Common myeloid progenitor, CD34-positive (primary cell): ENCODE measurements around the gene SLC7A8.
A peak's percentile ranks its signal among the peaks of the same experiment; 100 is the strongest.
"Not testable (repeated sequence)": the region's sequence is repeated elsewhere in the genome, so short reads cannot be mapped to it uniquely, and the experiment has no call there.

Experiments used
- CTCF ChIA-PET: fragments of 350-600 bp; sonication (Branson Sonifier 250); formaldehyde crosslinking; loops from one replicate; lab custom pipeline; 2021; ENCODE audit warnings: antibody characterized with exemption; lab: Charles Lee
- POLR2A ChIA-PET: fragments of 350-600 bp; sonication (Branson Sonifier 250); formaldehyde crosslinking; loops from one replicate; lab custom pipeline; 2021; ENCODE audit warnings: antibody characterized with exemption; lab: Charles Lee
- DNase-seq, 3 donors: peaks; one replicate each; pipeline versions ENCODE4 v3.0.0 to v3.0.0-alpha.2; 2013
- H3K27ac ChIP-seq, 2 experiments: 1 replicate in 1 of 2; 2 replicates in 1 of 2; pipeline ENCODE4 v1.7.0; 2013; ENCODE audit warnings: inconsistent platforms in 2 of 2, low read length in 2 of 2, mild to moderate bottlenecking in 2 of 2, low read depth in 1 of 2, moderate library complexity in 1 of 2; ENCODE audit not compliant: severe bottlenecking in 2 of 2, insufficient read depth in 1 of 2, poor library complexity in 1 of 2
- H3K27me3 ChIP-seq, 5 experiments: replicated peaks in 2 of 5; 1 replicate in 3 of 5; 2 replicates in 2 of 5; pipeline versions ENCODE4 v1.6.1 to v1.7.0; 2013; ENCODE audit warnings: low read length in 4 of 5, mild to moderate bottlenecking in 2 of 5, moderate library complexity in 2 of 5, inconsistent platforms in 1 of 5; ENCODE audit not compliant: insufficient read depth in 5 of 5, control insufficient read depth in 4 of 5
- H3K36me3 ChIP-seq, 4 experiments: 1 replicate in 2 of 4; 2 replicates in 2 of 4; pipeline versions ENCODE4 v1.6.1 to v1.7.0; 2013; ENCODE audit warnings: low read length in 3 of 4, control low read depth in 1 of 4, mild to moderate bottlenecking in 1 of 4; ENCODE audit not compliant: control insufficient read depth in 4 of 4, insufficient read depth in 4 of 4
- H3K4me1 ChIP-seq, 4 experiments: 1 replicate in 3 of 4; 2 replicates in 1 of 4; pipeline versions ENCODE4 v1.6.1 to v1.7.1; 2013; ENCODE audit warnings: low read length in 3 of 4, mild to moderate bottlenecking in 3 of 4, control low read depth in 1 of 4, inconsistent platforms in 1 of 4, moderate library complexity in 1 of 4; ENCODE audit not compliant: control insufficient read depth in 4 of 4, insufficient read depth in 4 of 4; ENCODE audit errors: control extremely low read depth in 1 of 4
- H3K4me3 ChIP-seq, 7 experiments: 1 replicate in 4 of 7; 2 replicates in 3 of 7; pipeline versions ENCODE4 v1.5.1 to v1.7.0; 2013; ENCODE audit warnings: mild to moderate bottlenecking in 7 of 7, low read length in 6 of 7, moderate library complexity in 6 of 7, inconsistent platforms in 2 of 7, low read depth in 2 of 7, control low read depth in 1 of 7; ENCODE audit not compliant: insufficient read depth in 4 of 7, control insufficient read depth in 1 of 7; ENCODE audit errors: extremely low read depth in 1 of 7
- H3K9me3 ChIP-seq, 5 experiments: 1 replicate in 4 of 5; 2 replicates in 1 of 5; pipeline versions ENCODE4 v1.6.1 to v1.7.1; 2013; ENCODE audit warnings: low read length in 4 of 5, mild to moderate bottlenecking in 2 of 5, inconsistent platforms in 1 of 5, low read depth in 1 of 5, moderate library complexity in 1 of 5; ENCODE audit not compliant: control insufficient read depth in 4 of 5, insufficient read depth in 2 of 5; ENCODE audit errors: control extremely low read depth in 1 of 5
- WGBS: methylation state at CpG from one replicate; pipeline ENCODE4 v1.1.5; 2013; ENCODE audit not compliant: insufficient coverage; 5-methylcytosine and 5-hydroxymethylcytosine counted together

Gene SLC7A8

DNA sequence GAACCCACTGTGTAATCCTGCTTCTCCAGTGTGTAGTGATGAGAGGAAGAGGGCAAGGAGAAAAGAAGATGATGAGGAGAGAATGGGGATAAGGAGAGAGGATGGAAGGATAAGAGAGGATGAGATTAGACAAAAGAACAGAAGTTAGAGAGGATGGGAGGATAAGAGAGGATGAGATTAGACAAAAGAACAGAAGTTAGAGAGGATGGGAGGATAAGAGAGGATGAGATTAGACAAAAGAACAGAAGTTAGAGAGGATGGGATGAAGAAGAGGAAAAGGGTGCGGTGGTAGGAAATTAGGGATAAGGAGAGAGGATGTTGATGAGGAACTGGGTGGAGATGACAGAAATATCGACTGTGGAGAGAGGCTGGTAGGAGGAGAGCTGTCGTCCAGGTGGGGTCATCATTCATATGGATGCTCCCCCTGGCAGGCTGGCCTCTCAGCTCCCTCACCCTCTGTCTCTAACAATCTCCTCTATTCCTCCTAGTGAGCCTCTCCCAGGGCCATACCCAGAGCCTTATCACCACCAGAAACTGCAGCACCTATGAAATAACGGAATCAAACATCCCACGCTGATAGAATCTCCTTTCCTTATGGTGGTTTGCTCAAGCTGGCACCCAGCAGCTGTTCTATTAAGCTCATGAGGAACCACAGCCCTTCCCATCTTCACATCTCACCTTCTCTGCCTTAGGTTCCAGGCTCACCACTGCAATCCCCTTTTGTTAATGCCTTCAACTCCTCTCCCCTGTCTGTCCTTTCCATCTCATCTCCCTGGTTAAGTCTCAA lies 72.7 kb downstream of the SLC7A8 start:
- H3K4me1 ChIP-seq, result peaks cover 2 to 27% (median 12%) of the 10 kb centered on the region in 4 experiments
- peak in 2 of 3 donors; percentile 16 to 42 for DNase-seq
- POLR2A ChIA-PET, result interaction anchor here (1.0 to 2.2 kb wide), 2 partner anchors 16 to 32 kb away, joined by 3 to 9 read pairs; partner anchors contain the start of genes ACIN1 and C14orf119

DNA sequence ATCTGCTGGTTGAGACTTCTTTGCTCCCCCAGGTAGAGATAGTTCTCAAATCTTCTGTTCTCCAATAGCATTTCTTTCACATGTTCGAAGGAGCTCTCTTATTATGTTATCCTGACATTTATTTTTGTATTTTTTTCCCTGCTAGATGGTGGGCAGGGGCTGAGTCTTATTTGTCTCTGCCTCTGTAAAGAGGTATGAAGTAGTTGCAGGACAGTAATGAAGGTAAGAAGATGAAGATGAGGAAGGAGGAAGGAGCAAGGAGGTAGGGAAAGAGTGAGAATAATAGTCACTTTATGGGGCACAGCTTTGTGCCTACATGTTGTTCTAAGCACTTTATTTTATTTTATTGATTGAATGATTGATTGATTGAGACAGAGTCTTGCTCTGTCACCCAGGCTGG lies 73.7 kb downstream of the SLC7A8 start:
- no peaks in the 10 kb centered on the region for H3K36me3 ChIP-seq
- no peak for DNase-seq
- H3K9me3 ChIP-seq, result no peaks in the 10 kb centered on the region
- peaks cover 0 to 4% (median 0%) of the 10 kb centered on the region in 5 experiments for H3K27me3 ChIP-seq
- no peak overlapping the region for H3K27ac ChIP-seq
- no peak overlapping the region for H3K4me3 ChIP-seq
- H3K4me1 ChIP-seq, result peaks cover 2 to 27% (median 12%) of the 10 kb centered on the region in 4 experiments
- ChIA-PET CTCF (interaction anchor here (1.0 to 8.1 kb wide), 17 partner anchors 9 to 137 kb away, joined by 3 to 200 read pairs (median 7); partner anchors contain the start of genes ACIN1, C14orf119 and CEBPE), POLR2A (interaction anchor here (0.6 to 2.2 kb wide), 4 partner anchors 15 to 49 kb away, joined by 3 to 9 read pairs (median 4); partner anchors contain the start of genes ACIN1 and C14orf119)
- WGBS, result no CpG with 5 or more reads among the region's 1 CpG

More for the DNA sequence above, 72.7 kb downstream of the SLC7A8 start:
- CTCF ChIA-PET, result interaction anchor here (0.7 to 8.1 kb wide), 16 partner anchors 10 to 118 kb away, joined by 3 to 200 read pairs (median 6); partner anchors contain the start of genes ACIN1, C14orf119 and CEBPE
- 83% methylated on average over 2 of the region's 5 CpGs for WGBS
- no peak overlapping the region for H3K27ac ChIP-seq
- no peaks in the 10 kb centered on the region for H3K36me3 ChIP-seq
- H3K27me3 ChIP-seq, result peaks cover 0 to 4% (median 0%) of the 10 kb centered on the region in 5 experiments
- no peak overlapping the region for H3K4me3 ChIP-seq
- no peaks in the 10 kb centered on the region for H3K9me3 ChIP-seq

DNA sequence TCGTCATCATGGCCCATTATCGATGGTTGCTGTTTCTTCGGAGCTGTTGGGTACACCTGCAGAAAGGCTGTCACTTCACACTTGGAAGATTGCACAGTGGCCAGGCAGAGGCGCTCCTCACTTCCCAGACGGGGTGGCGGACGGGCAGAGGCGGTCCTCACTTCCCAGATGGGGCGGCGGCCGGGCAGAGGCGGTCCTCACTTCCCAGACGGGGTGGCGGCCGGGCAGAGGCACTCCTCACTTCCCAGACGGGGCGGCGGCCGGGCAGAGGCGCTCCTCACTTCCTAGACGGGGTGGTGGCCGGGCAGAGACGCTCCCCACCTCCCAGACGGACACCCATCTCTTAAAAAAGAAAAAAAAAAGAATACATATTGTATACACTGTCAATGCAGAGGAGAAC lies 75.3 kb downstream of the SLC7A8 start:
- CTCF ChIA-PET, result interaction anchor here (0.8 to 8.1 kb wide), 13 partner anchors 8 to 122 kb away, joined by 3 to 200 read pairs (median 8); partner anchors contain the start of genes ACIN1, C14orf119, CDH24 and CEBPE
- H3K36me3 ChIP-seq, result not testable (repeated sequence)

DNA sequence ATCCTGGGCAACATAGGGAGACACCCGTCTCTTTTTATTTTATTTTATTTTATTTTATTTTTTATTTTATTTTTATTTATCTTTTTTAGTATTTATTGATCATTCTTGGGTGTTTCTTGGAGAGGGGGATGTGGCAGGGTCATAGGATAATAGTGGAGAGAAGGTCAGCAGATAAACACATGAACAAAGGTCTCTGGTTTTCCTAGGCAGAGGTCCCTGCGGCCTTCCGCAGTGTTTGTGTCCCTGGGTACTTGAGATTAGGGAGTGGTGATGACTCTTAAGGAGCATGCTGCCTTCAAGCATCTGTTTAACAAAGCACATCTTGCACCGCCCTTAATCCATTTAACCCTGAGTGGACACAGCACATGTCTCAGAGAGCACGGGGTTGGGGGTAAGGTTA lies 75.8 kb downstream of the SLC7A8 start:
- CTCF ChIA-PET, result interaction anchor here (8.1 kb wide), 1 partner anchor 29 kb away, joined by 200 read pairs; no protein-coding TSS in a partner anchor
- H3K27me3 ChIP-seq, POLR2A ChIA-PET, H3K4me3 ChIP-seq, DNase-seq, H3K27ac ChIP-seq, H3K36me3 ChIP-seq, H3K9me3 ChIP-seq: not testable (repeated sequence)
- peaks cover 0 to 12% (median 4%) of the 10 kb centered on the region in 4 experiments for H3K4me1 ChIP-seq
- WGBS, result no CpG with 5 or more reads among the region's 5 CpGs

More for the DNA sequence above, 75.3 kb downstream of the SLC7A8 start:
- H3K27me3 ChIP-seq, H3K4me3 ChIP-seq, H3K27ac ChIP-seq, H3K9me3 ChIP-seq, DNase-seq: not testable (repeated sequence)
- peaks cover 2 to 18% (median 7%) of the 10 kb centered on the region in 4 experiments for H3K4me1 ChIP-seq
- POLR2A ChIA-PET, result interaction anchor here (0.8 to 1.0 kb wide), 2 partner anchors 18 to 54 kb away, joined by 3 to 11 read pairs; no protein-coding TSS in a partner anchor
- WGBS, result 100% methylated on average over 7 of the region's 24 CpGs

DNA sequence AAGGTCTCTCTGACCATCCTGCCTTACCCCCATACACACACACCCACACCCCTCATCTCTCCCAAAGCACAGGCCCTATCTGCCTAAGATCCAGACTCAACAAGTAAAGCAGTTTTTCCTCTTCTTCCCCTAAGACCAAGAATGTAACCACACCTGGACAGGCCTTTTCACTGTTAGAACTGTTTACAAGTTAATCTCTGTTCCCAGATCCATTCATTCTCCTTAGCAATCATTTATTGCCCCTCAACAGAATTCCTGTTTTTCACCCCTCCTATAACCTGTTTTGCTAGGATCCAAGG lies 76.8 kb downstream of the SLC7A8 start:
- ChIA-PET POLR2A (no interaction called here), CTCF (interaction anchor here (0.9 to 1.9 kb wide), 6 partner anchors 12 to 38 kb away, joined by 3 to 12 read pairs (median 4); partner anchors contain the start of genes ACIN1 and C14orf119)
- peaks cover 0 to 4% (median 0%) of the 10 kb centered on the region in 5 experiments for H3K27me3 ChIP-seq

DNA sequence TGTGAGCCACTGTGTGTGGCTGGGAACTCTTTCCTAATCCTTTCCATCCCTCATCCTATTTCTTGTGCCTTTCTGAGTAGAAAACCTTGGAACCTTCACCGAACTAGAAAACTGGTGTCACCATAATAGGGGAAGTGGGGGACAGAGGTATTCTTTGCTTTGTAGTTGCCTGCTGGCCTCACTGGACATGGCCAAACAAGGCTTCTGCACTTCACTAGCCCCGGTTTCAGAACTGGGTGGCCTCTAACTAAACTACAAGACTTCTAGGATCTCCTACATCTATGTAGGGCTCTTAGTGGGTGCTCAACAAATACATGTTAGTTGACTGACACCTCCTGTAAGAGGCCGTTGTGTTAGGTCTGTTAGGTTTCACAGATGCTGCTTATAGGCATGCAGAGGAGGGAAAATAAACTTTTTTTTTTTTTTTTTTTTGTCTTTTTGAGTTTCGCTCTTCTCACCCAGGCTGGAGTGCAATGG lies 78.1 kb downstream of the SLC7A8 start:
- no peak overlapping the region for H3K4me3 ChIP-seq
- POLR2A ChIA-PET, result no interaction called here
- 100% methylated on average over 1 of the region's 4 CpGs for WGBS
- DNase-seq, result no peak
- H3K36me3 ChIP-seq, result no peaks in the 10 kb centered on the region
- H3K27ac ChIP-seq, result no peak overlapping the region
- CTCF ChIA-PET, result interaction anchor here (0.7 to 1.9 kb wide), 4 partner anchors 16 to 121 kb away, joined by 3 to 12 read pairs (median 6); no protein-coding TSS in a partner anchor
- H3K9me3 ChIP-seq, result no peaks in the 10 kb centered on the region
- no peaks in the 10 kb centered on the region for H3K4me1 ChIP-seq
- H3K27me3 ChIP-seq, result peaks cover 0 to 3% (median 0%) of the 10 kb centered on the region in 5 experiments

More for the DNA sequence above, 76.8 kb downstream of the SLC7A8 start:
- H3K27ac ChIP-seq, result no peak overlapping the region
- DNase-seq, result no peak
- H3K9me3 ChIP-seq, result no peaks in the 10 kb centered on the region
- H3K4me3 ChIP-seq, result no peak overlapping the region
- H3K4me1 ChIP-seq, result peaks cover 0 to 5% (median 2%) of the 10 kb centered on the region in 4 experiments
- H3K36me3 ChIP-seq, result no peaks in the 10 kb centered on the region
